ENCODE measurements around the gene GPC6.

GRCh38 chr13:93729383-93729782 is 502.8 kb downstream of the GPC6 start:
- no peak for TF ChIP-seq EZH2phosphoT487 (IDR thresholded peaks at IDR 0.05; ENCODE audit: borderline replicate concordance)
- TF ChIP-seq CTCF (conservative IDR thresholded peaks at IDR 0.05; ENCODE audit: low read length) = no peak
